Kidney (tissue), 14 donors: ENCODE measurements around the gene TESMIN. TPM values are rescaled to one million over a fixed set of nuclear protein-coding genes. Genes with fewer than 3 reads are reported as not detected.

Experiments
- DNase-seq, 5 donors: peaks; one replicate each; pipeline ENCODE4 v3.0.0-alpha.2; 2013 to 2020
- FAIRE-seq: peaks from 2 replicates; lab custom pipeline; 2012; peaks lifted over from hg19 to GRCh38; lab: Jason Lieb, UNC
- H3K27ac ChIP-seq, 2 donors: one replicate each; pipeline ENCODE4 v1.7.0; 2013; ENCODE audit warnings: low read depth in 2 of 2, low read length in 2 of 2, inconsistent platforms in 1 of 2
- H3K27me3 ChIP-seq: one replicate; pipeline ENCODE4 v1.7.1; 2013; ENCODE audit warnings: low read length, inconsistent platforms; ENCODE audit not compliant: control insufficient read depth, insufficient read depth
- H3K36me3 ChIP-seq, 3 donors: one replicate each; pipeline versions ENCODE4 v1.7.0 to v1.7.1; 2013; ENCODE audit warnings: low read length in 3 of 3, control low read depth in 1 of 3, inconsistent platforms in 1 of 3; ENCODE audit not compliant: insufficient read depth in 3 of 3, control insufficient read depth in 2 of 3
- H3K4me1 ChIP-seq, 3 donors: one replicate each; pipeline versions ENCODE4 v1.7.0 to v1.7.1; 2013; ENCODE audit warnings: low read length in 3 of 3, inconsistent platforms in 1 of 3, low read depth in 1 of 3; ENCODE audit not compliant: control insufficient read depth in 2 of 3, insufficient read depth in 2 of 3
- H3K4me3 ChIP-seq, 3 donors: one replicate each; pipeline versions ENCODE4 v1.7.0 to v1.8.1; 2013; ENCODE audit warnings: low read length in 3 of 3, control low read depth in 1 of 3, inconsistent platforms in 1 of 3
- H3K9ac ChIP-seq, 3 donors: one replicate each; pipeline versions ENCODE4 v1.7.0 to v1.7.1; 2013; ENCODE audit warnings: low read length in 3 of 3, control low read depth in 1 of 3, inconsistent platforms in 1 of 3
- H3K9me3 ChIP-seq, 3 donors: one replicate each; pipeline versions ENCODE4 v1.7.0 to v1.7.1; 2013; ENCODE audit warnings: low read length in 3 of 3, control low read depth in 1 of 3, inconsistent platforms in 1 of 3; ENCODE audit not compliant: control insufficient read depth in 2 of 3, insufficient read depth in 1 of 3
- intact Hi-C: fragments of 100-400 bp; cut with DNase I; formaldehyde crosslinking; loops from one replicate; pipeline ENCODE4 v1.11.1; 2022
- polyA plus RNA-seq: library from polyadenylated mRNA; stranded (reverse); fragments of 350-450 nt; fragmentation: Illumina TruSeq; extraction: RNeasy Lipid Tissue Mini Kit (QIAGEN cat#74804); gene quantifications from one replicate; pipeline ENCODE4 v1.2.3, GENCODE V29; 2014; ENCODE audit warnings: low read depth, low replicate concordance; ENCODE audit not compliant: insufficient read depth
- total RNA-seq: library from RNA; stranded (reverse); fragmentation: NEBNext Ultra II Directional; extraction: Animal tissue kit (Norgen Biotek cat#: 25700); gene quantifications from one replicate; pipeline ENCODE4 v1.2.1, GENCODE V29; 2021
- TF ChIP-seq, protein P1 (sequence below): IDR thresholded peaks from 3 replicates; pipeline ENCODE4 v1.5.1; 2012; ENCODE audit warnings: mild to moderate bottlenecking, moderate library complexity, borderline replicate concordance; ENCODE audit not compliant: insufficient read depth; ENCODE audit errors: extremely low read depth
- donor health status: control.
- donor health status: control.
- donor health status: control.
- donor health status: control.
- donor health status: control.
- donor health status: DM: yes; HTN: yes; CAD: no.
- donor health status: Normal renal cell carcinoma (clear cell type).

TESMIN gene
- total and polyA plus RNA-seq, 2 donors from 2014 or later, result 3.8 to 8.7 TPM

- Histone ChIP-seq H3K4me3 (no peak overlapping the region), H3K36me3 (no peaks in the 10 kb centered on the region), H3K27me3 (no peaks in the 10 kb centered on the region), H3K27ac (no peak overlapping the region), H3K9ac (no peak overlapping the region), H3K9me3 (no peaks in the 10 kb centered on the region), H3K4me1 (peaks cover 0 to 5% (median 4%) of the 10 kb centered on the region in 3 donors)
- intact Hi-C loops, result no loop called here
- TF ChIP-seq, protein P1, sequence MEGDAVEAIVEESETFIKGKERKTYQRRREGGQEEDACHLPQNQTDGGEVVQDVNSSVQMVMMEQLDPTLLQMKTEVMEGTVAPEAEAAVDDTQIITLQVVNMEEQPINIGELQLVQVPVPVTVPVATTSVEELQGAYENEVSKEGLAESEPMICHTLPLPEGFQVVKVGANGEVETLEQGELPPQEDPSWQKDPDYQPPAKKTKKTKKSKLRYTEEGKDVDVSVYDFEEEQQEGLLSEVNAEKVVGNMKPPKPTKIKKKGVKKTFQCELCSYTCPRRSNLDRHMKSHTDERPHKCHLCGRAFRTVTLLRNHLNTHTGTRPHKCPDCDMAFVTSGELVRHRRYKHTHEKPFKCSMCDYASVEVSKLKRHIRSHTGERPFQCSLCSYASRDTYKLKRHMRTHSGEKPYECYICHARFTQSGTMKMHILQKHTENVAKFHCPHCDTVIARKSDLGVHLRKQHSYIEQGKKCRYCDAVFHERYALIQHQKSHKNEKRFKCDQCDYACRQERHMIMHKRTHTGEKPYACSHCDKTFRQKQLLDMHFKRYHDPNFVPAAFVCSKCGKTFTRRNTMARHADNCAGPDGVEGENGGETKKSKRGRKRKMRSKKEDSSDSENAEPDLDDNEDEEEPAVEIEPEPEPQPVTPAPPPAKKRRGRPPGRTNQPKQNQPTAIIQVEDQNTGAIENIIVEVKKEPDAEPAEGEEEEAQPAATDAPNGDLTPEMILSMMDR, result no peak
- no peak for DNase-seq
- no peak for FAIRE-seq
Measured at GRCh38 chr11:68743539-68743938, 7.8 kb downstream of the TESMIN start.

DNA sequence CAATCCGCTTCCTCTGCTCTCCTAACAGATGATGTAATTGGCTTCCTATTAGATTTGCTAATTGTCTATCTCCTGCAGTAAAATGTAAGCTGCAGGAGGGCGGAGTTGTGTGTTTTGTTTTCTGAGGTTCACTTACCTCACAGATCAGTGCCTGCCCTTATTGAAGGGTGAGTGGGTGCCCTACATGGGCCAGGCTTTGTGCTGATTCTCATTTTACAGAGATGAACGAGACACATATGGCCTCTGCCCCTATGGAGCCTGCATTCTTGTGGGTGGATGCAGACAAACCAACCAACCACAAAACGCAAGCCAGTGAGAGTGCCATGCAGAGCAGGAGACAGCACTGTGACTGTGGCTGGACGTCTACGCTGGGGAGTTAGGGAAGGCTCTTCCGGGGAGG is 9.9 kb downstream of the TESMIN start:
- no peak for FAIRE-seq

DNA sequence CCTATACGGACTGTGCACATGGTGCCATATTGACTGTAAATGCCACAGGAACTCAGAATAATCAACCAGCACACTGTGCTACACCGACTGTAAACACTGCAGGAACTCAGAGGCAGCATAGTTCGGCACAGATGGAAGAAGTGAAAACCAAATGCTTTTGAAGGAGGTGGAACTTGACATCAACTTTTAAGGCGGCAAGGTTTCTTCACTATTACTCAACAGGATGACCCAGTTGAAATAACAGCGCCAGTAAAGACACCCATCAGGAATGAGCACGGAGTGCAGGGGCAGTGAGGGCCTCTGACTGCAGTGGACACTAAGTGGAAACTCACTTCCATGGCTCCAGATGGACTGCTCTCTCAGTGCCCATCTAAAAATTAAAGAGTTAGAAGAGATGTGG is 15.7 kb downstream of the TESMIN start:
- no peak overlapping the region for H3K4me3 ChIP-seq
- FAIRE-seq (no peak), DNase-seq (no peak)
- H3K36me3 ChIP-seq, result no peaks in the 10 kb centered on the region
- H3K9ac ChIP-seq, result no peak overlapping the region
- H3K27me3 ChIP-seq, result no peaks in the 10 kb centered on the region
- H3K4me1 ChIP-seq, result no peaks in the 10 kb centered on the region
- TF ChIP-seq, protein P1, result no peak
- H3K9me3 ChIP-seq, result no peaks in the 10 kb centered on the region
- intact Hi-C loops, result no loop called here
- H3K27ac ChIP-seq, result no peak overlapping the region

More for the DNA sequence above, 9.9 kb downstream of the TESMIN start:
- intact Hi-C loops, result no loop called here
- TF ChIP-seq, protein P1, result no peak
- peak in 2 of 5 donors; percentile 42 to 44 for DNase-seq
- Histone ChIP-seq H3K27me3 (no peaks in the 10 kb centered on the region), H3K4me1 (peaks cover 0 to 5% (median 4%) of the 10 kb centered on the region in 3 donors), H3K27ac (peak overlapping the region in 1 of 2 donors; percentile 25), H3K9ac (no peak overlapping the region), H3K36me3 (no peaks in the 10 kb centered on the region), H3K4me3 (no peak overlapping the region), H3K9me3 (no peaks in the 10 kb centered on the region)

DNA sequence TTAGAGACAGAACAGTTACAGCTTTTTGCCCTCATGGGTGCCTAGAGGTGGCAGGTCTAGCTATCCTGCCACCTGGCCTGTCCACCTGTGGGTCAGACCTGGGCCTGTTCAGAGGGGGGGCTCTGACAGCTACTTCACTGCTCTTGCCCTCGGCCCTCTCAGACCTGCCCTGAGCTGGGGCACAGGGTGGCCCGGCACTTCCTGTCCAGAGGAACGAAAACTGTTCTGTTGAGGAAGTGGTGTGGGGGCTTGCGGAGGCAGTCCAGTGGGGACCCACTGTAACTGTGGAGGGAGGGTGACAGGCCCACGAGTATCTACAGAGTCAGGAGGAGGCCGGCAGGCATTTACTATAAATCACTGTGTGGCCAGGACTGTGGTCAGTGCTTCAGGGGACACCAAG is 16.2 kb downstream of the TESMIN start:
- Histone ChIP-seq H3K9me3 (no peaks in the 10 kb centered on the region), H3K4me3 (no peak overlapping the region), H3K27me3 (no peaks in the 10 kb centered on the region), H3K27ac (no peak overlapping the region), H3K4me1 (no peaks in the 10 kb centered on the region), H3K9ac (no peak overlapping the region), H3K36me3 (no peaks in the 10 kb centered on the region)
- no peak for FAIRE-seq
- DNase-seq, result no peak
- intact Hi-C loops, result no loop called here
- TF ChIP-seq, protein P1, result no peak
